ENCODE data around the gene SPATA46. TPM values are rescaled to one million over a fixed set of nuclear protein-coding genes. Genes with fewer than 3 reads are reported as not detected.

SPATA46 gene
- total RNA-seq, 1 donor from 2014 or later = not detected

GRCh38 chr1:162389021-162389818 is 12.6 kb upstream of the SPATA46 start:
- DNase-seq (ENCODE audit: low read depth, low spot score) = no peak
- peak overlapping the region; percentile 59 for H3K27ac Mint-ChIP-seq (ENCODE audit: unreplicated experiment)
- no peak overlapping the region for H3K4me3 Mint-ChIP-seq
- no peaks in the 10 kb centered on the region for H3K36me3 Mint-ChIP-seq (ENCODE audit: low read depth)
- TF ChIP-seq, protein P1, sequence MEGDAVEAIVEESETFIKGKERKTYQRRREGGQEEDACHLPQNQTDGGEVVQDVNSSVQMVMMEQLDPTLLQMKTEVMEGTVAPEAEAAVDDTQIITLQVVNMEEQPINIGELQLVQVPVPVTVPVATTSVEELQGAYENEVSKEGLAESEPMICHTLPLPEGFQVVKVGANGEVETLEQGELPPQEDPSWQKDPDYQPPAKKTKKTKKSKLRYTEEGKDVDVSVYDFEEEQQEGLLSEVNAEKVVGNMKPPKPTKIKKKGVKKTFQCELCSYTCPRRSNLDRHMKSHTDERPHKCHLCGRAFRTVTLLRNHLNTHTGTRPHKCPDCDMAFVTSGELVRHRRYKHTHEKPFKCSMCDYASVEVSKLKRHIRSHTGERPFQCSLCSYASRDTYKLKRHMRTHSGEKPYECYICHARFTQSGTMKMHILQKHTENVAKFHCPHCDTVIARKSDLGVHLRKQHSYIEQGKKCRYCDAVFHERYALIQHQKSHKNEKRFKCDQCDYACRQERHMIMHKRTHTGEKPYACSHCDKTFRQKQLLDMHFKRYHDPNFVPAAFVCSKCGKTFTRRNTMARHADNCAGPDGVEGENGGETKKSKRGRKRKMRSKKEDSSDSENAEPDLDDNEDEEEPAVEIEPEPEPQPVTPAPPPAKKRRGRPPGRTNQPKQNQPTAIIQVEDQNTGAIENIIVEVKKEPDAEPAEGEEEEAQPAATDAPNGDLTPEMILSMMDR (conservative IDR thresholded peaks at IDR 0.05) = no peak
- H3K4me1 Mint-ChIP-seq = peaks cover 33% of the 10 kb centered on the region
- no peaks in the 10 kb centered on the region for H3K9me3 Mint-ChIP-seq
- H3K27me3 Mint-ChIP-seq (ENCODE audit: low read depth) = no peaks in the 10 kb centered on the region

DNA sequence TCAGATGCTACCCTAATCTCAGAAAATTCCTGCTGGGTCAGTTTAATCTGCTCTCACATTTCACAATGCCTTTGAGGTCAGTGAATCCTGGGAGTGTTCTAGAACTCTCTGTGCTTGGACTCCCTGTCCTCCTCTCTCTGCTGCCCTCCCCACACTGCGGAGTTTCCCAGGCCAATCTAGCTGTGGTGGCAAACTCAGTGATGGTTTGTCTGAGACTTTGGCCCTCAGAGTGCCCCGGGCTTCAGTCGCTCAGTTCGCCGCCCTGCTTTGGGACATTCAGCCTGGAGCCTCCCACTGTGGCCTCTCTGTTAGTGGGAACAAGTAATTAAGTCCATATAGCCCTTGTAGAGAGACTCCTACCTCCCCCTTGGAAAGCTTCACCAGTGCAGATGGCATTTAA is 12.0 kb upstream of the SPATA46 start:
- H3K4me1 Mint-ChIP-seq = peaks cover 39% of the 10 kb centered on the region
- DNase-seq (ENCODE audit: low read depth, low spot score) = no peak
- no peaks in the 10 kb centered on the region for H3K27me3 Mint-ChIP-seq (ENCODE audit: low read depth)
- H3K9me3 Mint-ChIP-seq = no peaks in the 10 kb centered on the region
- H3K27ac Mint-ChIP-seq (ENCODE audit: unreplicated experiment) = peak overlapping the region; percentile 59
- H3K36me3 Mint-ChIP-seq (ENCODE audit: low read depth) = no peaks in the 10 kb centered on the region
- TF ChIP-seq, protein P1 (conservative IDR thresholded peaks at IDR 0.05) = no peak
- no peak overlapping the region for H3K4me3 Mint-ChIP-seq

GRCh38 chr1:162388083-162388594 is 11.5 kb upstream of the SPATA46 start:
- Mint-ChIP-seq H3K9me3 (no peaks in the 10 kb centered on the region), H3K4me1 (peaks cover 41% of the 10 kb centered on the region), H3K27me3 (ENCODE audit: low read depth) (no peaks in the 10 kb centered on the region), H3K4me3 (no peak overlapping the region), H3K36me3 (ENCODE audit: low read depth) (no peaks in the 10 kb centered on the region), H3K27ac (ENCODE audit: unreplicated experiment) (no peak overlapping the region)
- no peak for DNase-seq (ENCODE audit: low read depth, low spot score)
- TF ChIP-seq, protein P1 (conservative IDR thresholded peaks at IDR 0.05) = no peak

DNA sequence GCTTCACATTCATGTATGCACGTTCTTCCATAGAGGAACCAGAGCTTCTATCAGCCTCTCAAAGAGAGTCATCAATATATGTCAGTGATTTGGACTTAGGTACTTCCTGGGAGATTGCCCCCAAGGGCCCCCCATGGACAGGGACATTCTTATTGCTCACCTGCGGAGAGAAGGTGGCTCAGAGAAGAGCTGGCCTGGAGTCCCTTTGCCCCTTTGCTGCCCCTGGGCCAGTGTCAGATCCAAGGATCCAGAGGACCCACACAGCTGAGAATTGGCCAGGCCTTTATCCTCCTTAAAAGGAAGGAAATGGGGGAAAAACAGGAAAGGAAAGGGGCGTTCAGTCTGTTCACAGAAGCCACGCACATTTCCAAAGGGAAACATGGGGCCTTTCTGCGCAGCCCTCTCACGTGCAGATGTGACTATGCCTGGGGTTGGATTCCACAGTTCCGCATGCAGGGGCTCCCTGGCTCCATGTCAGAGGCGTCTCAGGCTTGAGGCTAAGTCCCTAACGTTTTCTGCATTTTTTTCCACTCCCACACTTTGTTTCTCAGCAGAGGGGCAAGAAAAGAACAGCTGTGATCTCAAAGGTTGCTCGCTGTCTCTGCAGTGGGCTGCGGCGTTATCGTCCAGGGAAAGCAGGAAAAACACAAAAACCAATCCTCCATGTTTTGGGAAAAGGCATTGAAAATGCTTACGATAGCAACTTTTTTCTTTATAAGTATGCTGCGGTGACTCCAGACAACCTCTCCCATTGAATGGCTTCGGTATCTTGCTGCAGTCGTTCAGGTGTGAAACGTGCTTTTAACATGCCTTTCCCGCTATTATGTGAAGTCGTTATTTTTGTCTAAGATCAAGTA is 10.8 kb upstream of the SPATA46 start:
- Mint-ChIP-seq H3K27ac (ENCODE audit: unreplicated experiment) (no peak overlapping the region), H3K9me3 (no peaks in the 10 kb centered on the region), H3K27me3 (ENCODE audit: low read depth) (no peaks in the 10 kb centered on the region), H3K4me3 (no peak overlapping the region), H3K4me1 (peaks cover 41% of the 10 kb centered on the region), H3K36me3 (ENCODE audit: low read depth) (no peaks in the 10 kb centered on the region)
- DNase-seq (ENCODE audit: low read depth, low spot score) = no peak
- TF ChIP-seq, protein P1 (conservative IDR thresholded peaks at IDR 0.05) = no peak

DNA sequence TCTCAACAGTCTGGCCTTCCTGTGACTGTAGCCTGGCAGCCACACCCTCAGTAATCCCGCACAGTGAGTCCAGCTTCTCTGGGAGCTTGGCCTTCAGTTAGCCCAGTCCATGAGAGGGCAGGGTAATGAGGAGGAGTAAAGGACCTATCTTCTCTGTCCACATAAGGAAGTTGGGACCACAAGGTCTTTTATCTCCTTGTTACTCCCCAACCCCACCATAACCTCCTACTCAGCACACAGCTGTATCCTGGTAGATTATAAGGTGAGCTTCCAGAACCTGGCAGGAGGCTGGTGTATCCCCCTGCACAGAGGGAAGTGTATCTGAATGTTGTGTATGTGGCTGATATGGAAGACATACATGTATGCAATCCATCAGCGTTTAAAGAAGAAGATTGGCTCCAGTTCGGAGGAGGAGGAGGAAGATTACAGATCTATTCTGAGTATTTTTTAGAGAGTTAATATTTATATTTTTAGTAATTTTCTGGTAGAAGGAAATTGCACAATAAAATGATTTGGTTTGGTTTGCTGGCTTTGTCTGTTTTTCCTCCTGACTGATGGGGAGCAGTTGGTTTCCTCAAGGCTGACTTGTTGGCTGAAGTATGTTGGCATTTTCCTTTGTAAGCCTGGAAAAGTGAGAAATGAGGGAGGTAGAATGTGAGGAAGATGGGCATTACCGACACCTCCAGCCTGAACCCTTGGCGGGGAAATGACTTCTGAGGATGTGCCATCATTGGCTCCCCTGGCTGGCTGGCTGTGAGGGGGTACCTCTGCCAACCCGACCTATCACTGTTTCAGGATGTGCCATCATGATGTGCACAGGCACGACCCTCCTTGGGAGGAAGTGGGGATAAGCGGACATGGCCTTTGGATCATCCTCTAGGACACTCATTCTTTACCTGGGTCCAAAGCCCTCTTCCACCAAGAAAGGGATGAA is 9.9 kb upstream of the SPATA46 start:
- Mint-ChIP-seq H3K27ac (ENCODE audit: unreplicated experiment) (no peak overlapping the region), H3K4me1 (peaks cover 33% of the 10 kb centered on the region), H3K36me3 (ENCODE audit: low read depth) (no peaks in the 10 kb centered on the region), H3K4me3 (no peak overlapping the region), H3K27me3 (ENCODE audit: low read depth) (no peaks in the 10 kb centered on the region), H3K9me3 (no peaks in the 10 kb centered on the region)
- TF ChIP-seq, protein P1 (conservative IDR thresholded peaks at IDR 0.05) = no peak
- DNase-seq (ENCODE audit: low read depth, low spot score) = no peak

Data from neural crest cell (in vitro differentiated cells).